GM12864 (cell line): ENCODE data around the gene DCDC1.

ENCODE experiments used
- DNase-seq: peaks from one replicate; pipeline ENCODE4 v3.0.0-alpha.2; 2011; ENCODE audit warnings: low read depth
- H3K4me3 ChIP-seq: 2 replicates; pipeline ENCODE4 v1.5.1; 2011; ENCODE audit warnings: mild to moderate bottlenecking, low read depth, low read length, control low read depth
- CTCF ChIP-seq: IDR thresholded peaks from 2 replicates; pipeline ENCODE4 v1.5.1; 2011; ENCODE audit warnings: low read depth, mild to moderate bottlenecking, moderate library complexity, low read length, control low read depth, inconsistent platforms; ENCODE audit errors: missing control alignments

DCDC1 gene

GRCh38 chr11:30935861-30936260, 433.7 kb downstream of the DCDC1 start:
- no peak for TF ChIP-seq CTCF
- DNase-seq = no peak
- H3K4me3 ChIP-seq = no peak overlapping the region

- no peak for DNase-seq
Measured at GRCh38 chr11:30926130-30926529, 443.4 kb downstream of the DCDC1 start.

GRCh38 chr11:30921811-30922210, 447.7 kb downstream of the DCDC1 start:
- no peak overlapping the region for H3K4me3 ChIP-seq
- DNase-seq = no peak
- TF ChIP-seq CTCF = no peak

More at GRCh38 chr11:30926130-30926529, 443.4 kb downstream of the DCDC1 start:
- no peak overlapping the region for H3K4me3 ChIP-seq
- TF ChIP-seq CTCF = no peak

- TF ChIP-seq CTCF = no peak
- DNase-seq = no peak
- no peak overlapping the region for H3K4me3 ChIP-seq
Measured at GRCh38 chr11:30919389-30920152, 450.0 kb downstream of the DCDC1 start.

- peak; percentile 8 for DNase-seq
- no peak overlapping the region for H3K4me3 ChIP-seq
- TF ChIP-seq CTCF = peak; percentile 41
Measured at GRCh38 chr11:30917859-30918478, 451.6 kb downstream of the DCDC1 start.

GRCh38 chr11:30917266-30917665, 452.3 kb downstream of the DCDC1 start:
- no peak for DNase-seq
- no peak for TF ChIP-seq CTCF
- H3K4me3 ChIP-seq = no peak overlapping the region
